T-helper 1 cell treated with Interleukin-12 subunit alpha and Interleukin-12 subunit beta and Interleukin-4 antibody, amounts not matched to agents 30 μg/mL and 1 μg/mL, for 36 hours (primary cell): ENCODE data around the gene PLBD1.

Source experiments
- H3K27ac Mint-ChIP-seq: one replicate; pipeline ENCODE4 v1.8.0; 2021; ENCODE audit warnings: mild to moderate bottlenecking, mixed read lengths
- H3K27me3 Mint-ChIP-seq: one replicate; pipeline ENCODE4 v1.8.0; 2021; ENCODE audit warnings: low read depth, mixed read lengths
- H3K36me3 Mint-ChIP-seq: one replicate; pipeline ENCODE4 v1.8.0; 2021; ENCODE audit warnings: low read depth, mixed read lengths
- H3K4me1 Mint-ChIP-seq: one replicate; pipeline ENCODE4 v1.8.0; 2021; ENCODE audit warnings: low read depth, mixed read lengths
- H3K4me3 Mint-ChIP-seq: one replicate; pipeline ENCODE4 v1.8.0; 2021; ENCODE audit warnings: mild to moderate bottlenecking, moderate library complexity, mixed read lengths
- H3K9me3 Mint-ChIP-seq: one replicate; pipeline ENCODE4 v1.8.0; 2021; ENCODE audit warnings: mixed read lengths

Gene PLBD1

GRCh38 chr12:14578646-14579045 lies 11.0 kb upstream of the PLBD1 start:
- peaks cover 2% of the 10 kb centered on the region for H3K4me1 Mint-ChIP-seq
- no peaks in the 10 kb centered on the region for H3K9me3 Mint-ChIP-seq
- peaks cover 18% of the 10 kb centered on the region for H3K27me3 Mint-ChIP-seq
- H3K36me3 Mint-ChIP-seq, result no peaks in the 10 kb centered on the region
- H3K27ac Mint-ChIP-seq, result no peak overlapping the region
- no peak overlapping the region for H3K4me3 Mint-ChIP-seq

GRCh38 chr12:14577344-14577743 lies 9.7 kb upstream of the PLBD1 start:
- Mint-ChIP-seq H3K4me1 (peaks cover 2% of the 10 kb centered on the region), H3K27ac (no peak overlapping the region), H3K36me3 (no peaks in the 10 kb centered on the region), H3K4me3 (no peak overlapping the region), H3K27me3 (peaks cover 18% of the 10 kb centered on the region), H3K9me3 (no peaks in the 10 kb centered on the region)

GRCh38 chr12:14576896-14577295 lies 9.2 kb upstream of the PLBD1 start:
- Mint-ChIP-seq H3K27ac (no peak overlapping the region), H3K9me3 (no peaks in the 10 kb centered on the region), H3K27me3 (peaks cover 18% of the 10 kb centered on the region), H3K4me3 (no peak overlapping the region), H3K36me3 (no peaks in the 10 kb centered on the region), H3K4me1 (peaks cover 2% of the 10 kb centered on the region)

- Mint-ChIP-seq H3K36me3 (no peaks in the 10 kb centered on the region), H3K4me1 (peaks cover 2% of the 10 kb centered on the region)
Observed at GRCh38 chr12:14575585-14575984, 7.9 kb upstream of the PLBD1 start.

GRCh38 chr12:14573118-14573517 lies 5.4 kb upstream of the PLBD1 start:
- Mint-ChIP-seq H3K27ac (no peak overlapping the region), H3K4me1 (peaks cover 2% of the 10 kb centered on the region), H3K36me3 (no peaks in the 10 kb centered on the region), H3K27me3 (peaks cover 32% of the 10 kb centered on the region), H3K4me3 (no peak overlapping the region), H3K9me3 (no peaks in the 10 kb centered on the region)

More at GRCh38 chr12:14575585-14575984, 7.9 kb upstream of the PLBD1 start:
- H3K27me3 Mint-ChIP-seq, result peaks cover 20% of the 10 kb centered on the region
- no peaks in the 10 kb centered on the region for H3K9me3 Mint-ChIP-seq
- H3K27ac Mint-ChIP-seq, result no peak overlapping the region
- H3K4me3 Mint-ChIP-seq, result no peak overlapping the region

- no peaks in the 10 kb centered on the region for H3K9me3 Mint-ChIP-seq
- no peak overlapping the region for H3K4me3 Mint-ChIP-seq
- H3K27ac Mint-ChIP-seq, result no peak overlapping the region
- no peaks in the 10 kb centered on the region for H3K36me3 Mint-ChIP-seq
- H3K4me1 Mint-ChIP-seq, result peaks cover 2% of the 10 kb centered on the region
- peaks cover 32% of the 10 kb centered on the region for H3K27me3 Mint-ChIP-seq
Observed at GRCh38 chr12:14572401-14572800, 4.7 kb upstream of the PLBD1 start.

- Mint-ChIP-seq H3K4me3 (no peak overlapping the region), H3K9me3 (no peaks in the 10 kb centered on the region), H3K4me1 (no peaks in the 10 kb centered on the region), H3K36me3 (no peaks in the 10 kb centered on the region), H3K27ac (no peak overlapping the region), H3K27me3 (peaks cover 36% of the 10 kb centered on the region)
Observed at GRCh38 chr12:14571779-14572178, 4.1 kb upstream of the PLBD1 start.

GRCh38 chr12:14570231-14570630 lies 2.5 kb upstream of the PLBD1 start:
- H3K4me3 Mint-ChIP-seq, result no peak overlapping the region
- H3K9me3 Mint-ChIP-seq, result no peaks in the 10 kb centered on the region
- no peak overlapping the region for H3K27ac Mint-ChIP-seq
- H3K36me3 Mint-ChIP-seq, result no peaks in the 10 kb centered on the region
- H3K27me3 Mint-ChIP-seq, result peaks cover 35% of the 10 kb centered on the region
- no peaks in the 10 kb centered on the region for H3K4me1 Mint-ChIP-seq

- H3K27ac Mint-ChIP-seq, result no peak overlapping the region
- H3K9me3 Mint-ChIP-seq, result no peaks in the 10 kb centered on the region
- no peak overlapping the region for H3K4me3 Mint-ChIP-seq
- H3K27me3 Mint-ChIP-seq, result peaks cover 27% of the 10 kb centered on the region
- H3K4me1 Mint-ChIP-seq, result no peaks in the 10 kb centered on the region
- H3K36me3 Mint-ChIP-seq, result no peaks in the 10 kb centered on the region
Observed at GRCh38 chr12:14564336-14564959, 3.2 kb downstream of the PLBD1 start.

GRCh38 chr12:14563046-14563445 lies 4.6 kb downstream of the PLBD1 start:
- Mint-ChIP-seq H3K27me3 (peaks cover 18% of the 10 kb centered on the region), H3K4me1 (no peaks in the 10 kb centered on the region), H3K4me3 (no peak overlapping the region), H3K9me3 (no peaks in the 10 kb centered on the region), H3K27ac (no peak overlapping the region), H3K36me3 (no peaks in the 10 kb centered on the region)

- Mint-ChIP-seq H3K4me1 (no peaks in the 10 kb centered on the region), H3K36me3 (no peaks in the 10 kb centered on the region), H3K27ac (no peak overlapping the region), H3K9me3 (no peaks in the 10 kb centered on the region), H3K27me3 (peaks cover 16% of the 10 kb centered on the region), H3K4me3 (no peak overlapping the region)
Observed at GRCh38 chr12:14562279-14562678, 5.4 kb downstream of the PLBD1 start.

- no peaks in the 10 kb centered on the region for H3K9me3 Mint-ChIP-seq
- H3K4me3 Mint-ChIP-seq, result no peak overlapping the region
- H3K27me3 Mint-ChIP-seq, result peaks cover 12% of the 10 kb centered on the region
- no peaks in the 10 kb centered on the region for H3K4me1 Mint-ChIP-seq
- H3K27ac Mint-ChIP-seq, result no peak overlapping the region
- H3K36me3 Mint-ChIP-seq, result no peaks in the 10 kb centered on the region
Observed at GRCh38 chr12:14561677-14562238, 5.9 kb downstream of the PLBD1 start.

GRCh38 chr12:14560904-14561574 lies 6.6 kb downstream of the PLBD1 start:
- Mint-ChIP-seq H3K4me3 (no peak overlapping the region), H3K4me1 (no peaks in the 10 kb centered on the region), H3K9me3 (no peaks in the 10 kb centered on the region), H3K27ac (no peak overlapping the region), H3K36me3 (no peaks in the 10 kb centered on the region), H3K27me3 (peaks cover 7% of the 10 kb centered on the region)

GRCh38 chr12:14558473-14558959 lies 9.2 kb downstream of the PLBD1 start:
- no peaks in the 10 kb centered on the region for H3K36me3 Mint-ChIP-seq
- no peaks in the 10 kb centered on the region for H3K27me3 Mint-ChIP-seq
- H3K4me1 Mint-ChIP-seq, result no peaks in the 10 kb centered on the region
- no peak overlapping the region for H3K27ac Mint-ChIP-seq
- H3K4me3 Mint-ChIP-seq, result no peak overlapping the region
- H3K9me3 Mint-ChIP-seq, result no peaks in the 10 kb centered on the region

- no peaks in the 10 kb centered on the region for H3K9me3 Mint-ChIP-seq
- no peak overlapping the region for H3K27ac Mint-ChIP-seq
- no peaks in the 10 kb centered on the region for H3K27me3 Mint-ChIP-seq
- H3K36me3 Mint-ChIP-seq, result no peaks in the 10 kb centered on the region
- no peak overlapping the region for H3K4me3 Mint-ChIP-seq
- H3K4me1 Mint-ChIP-seq, result no peaks in the 10 kb centered on the region
Observed at GRCh38 chr12:14557966-14558365, 9.7 kb downstream of the PLBD1 start.
